ENCODE results near the gene COG1.

Gene COG1

GRCh38 chr17:73198930-73199260 is 6.0 kb downstream of the COG1 start:
- DNase-seq (ENCODE audit: low read depth in 2 of 2) = no peak

GRCh38 chr17:73199751-73200317 is 7.0 kb downstream of the COG1 start:
- DNase-seq (ENCODE audit: low read depth in 2 of 2) = no peak

GRCh38 chr17:73200476-73200875 is 7.6 kb downstream of the COG1 start:
- DNase-seq (ENCODE audit: low read depth in 2 of 2) = no peak

GRCh38 chr17:73201215-73202069 is 8.6 kb downstream of the COG1 start:
- no peak for DNase-seq (ENCODE audit: low read depth in 2 of 2)

- no peak for DNase-seq (ENCODE audit: low read depth in 2 of 2)
Measured at GRCh38 chr17:73203135-73203787, 10.4 kb downstream of the COG1 start.

- DNase-seq (ENCODE audit: low read depth in 2 of 2) = no peak
Measured at GRCh38 chr17:73203788-73204479, 11.1 kb downstream of the COG1 start.

- no peak for DNase-seq (ENCODE audit: low read depth in 2 of 2)
Measured at GRCh38 chr17:73205459-73205961, 12.7 kb downstream of the COG1 start.

GRCh38 chr17:73208139-73208827 is 15.4 kb downstream of the COG1 start:
- no peak for DNase-seq (ENCODE audit: low read depth in 2 of 2)

- no peak for DNase-seq (ENCODE audit: low read depth in 2 of 2)
Measured at GRCh38 chr17:73209436-73209835, 16.6 kb downstream of the COG1 start.

- no peak for DNase-seq (ENCODE audit: low read depth in 2 of 2)
Measured at GRCh38 chr17:73210002-73210678, 17.3 kb downstream of the COG1 start.

GRCh38 chr17:73211745-73212144 is 18.9 kb downstream of the COG1 start:
- no peak for DNase-seq (ENCODE audit: low read depth in 2 of 2)

GRCh38 chr17:73214008-73214407 is 21.2 kb downstream of the COG1 start:
- no peak for DNase-seq (ENCODE audit: low read depth in 2 of 2)

- no peak for DNase-seq (ENCODE audit: low read depth in 2 of 2)
Measured at GRCh38 chr17:73214851-73215250, 22.0 kb downstream of the COG1 start.

- no peak for DNase-seq (ENCODE audit: low read depth in 2 of 2)
Measured at GRCh38 chr17:73215447-73215846, 22.6 kb downstream of the COG1 start.

- no peak for DNase-seq (ENCODE audit: low read depth in 2 of 2)
Measured at GRCh38 chr17:73223626-73224230, 30.9 kb downstream of the COG1 start.

GRCh38 chr17:73224237-73224636 is 31.4 kb downstream of the COG1 start:
- DNase-seq (ENCODE audit: low read depth in 2 of 2) = no peak

- no peak for DNase-seq (ENCODE audit: low read depth in 2 of 2)
Measured at GRCh38 chr17:73224663-73225305, 31.9 kb downstream of the COG1 start.

GRCh38 chr17:73226556-73227172 is 33.8 kb downstream of the COG1 start:
- DNase-seq (ENCODE audit: low read depth in 2 of 2) = no peak

GRCh38 chr17:73227379-73227778 is 34.5 kb downstream of the COG1 start:
- DNase-seq (ENCODE audit: low read depth in 2 of 2) = no peak

GRCh38 chr17:73227944-73228343 is 35.1 kb downstream of the COG1 start:
- no peak for DNase-seq (ENCODE audit: low read depth in 2 of 2)
